ENCODE data around the gene CFAP251.
"Not testable (repeated sequence)": the region's sequence is repeated elsewhere in the genome, so short reads cannot be mapped to it uniquely, and the experiment has no call there.

CFAP251 gene

DNA sequence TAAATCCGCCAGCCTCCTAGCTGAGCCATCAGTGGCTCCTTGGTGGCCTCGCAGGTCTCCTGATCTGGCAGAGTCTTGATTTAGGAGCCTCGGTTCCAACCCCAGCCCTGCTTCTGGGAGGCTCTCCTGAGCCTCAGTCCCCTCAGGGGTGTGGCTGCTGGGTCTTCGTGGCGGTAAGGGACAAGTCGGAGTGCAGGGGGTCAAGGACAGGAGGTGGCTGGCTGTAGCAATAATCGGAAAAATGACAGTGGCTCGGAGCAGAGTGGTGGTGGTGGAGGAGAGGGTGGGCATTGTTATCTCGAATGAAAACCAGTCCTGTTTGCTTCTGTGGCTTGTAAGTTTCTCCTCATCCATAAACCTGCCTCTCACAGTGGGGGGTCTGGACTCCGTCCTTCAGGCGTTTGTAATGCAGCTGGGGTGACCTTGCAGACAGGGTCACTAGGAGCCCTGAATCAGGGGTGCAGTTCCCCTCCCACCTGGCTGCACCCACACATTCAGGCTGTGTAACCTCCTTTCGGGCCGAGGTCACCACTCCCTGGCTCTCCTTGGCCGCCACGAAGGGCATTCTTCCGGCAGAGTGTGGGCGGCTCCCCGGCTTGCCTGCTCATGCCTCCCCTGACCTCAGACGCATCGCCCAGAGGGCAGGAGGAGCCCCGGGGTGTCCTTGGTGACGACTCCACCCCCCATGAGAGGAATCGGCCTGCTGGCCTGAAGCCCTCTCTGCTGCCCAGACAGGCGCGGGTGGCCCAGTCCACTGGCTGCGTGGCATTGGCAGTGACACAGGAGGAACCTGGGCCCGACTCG, 111.4 kb downstream of the CFAP251 start:
- no peak for DNase-seq (ENCODE audit: low spot score)

DNA sequence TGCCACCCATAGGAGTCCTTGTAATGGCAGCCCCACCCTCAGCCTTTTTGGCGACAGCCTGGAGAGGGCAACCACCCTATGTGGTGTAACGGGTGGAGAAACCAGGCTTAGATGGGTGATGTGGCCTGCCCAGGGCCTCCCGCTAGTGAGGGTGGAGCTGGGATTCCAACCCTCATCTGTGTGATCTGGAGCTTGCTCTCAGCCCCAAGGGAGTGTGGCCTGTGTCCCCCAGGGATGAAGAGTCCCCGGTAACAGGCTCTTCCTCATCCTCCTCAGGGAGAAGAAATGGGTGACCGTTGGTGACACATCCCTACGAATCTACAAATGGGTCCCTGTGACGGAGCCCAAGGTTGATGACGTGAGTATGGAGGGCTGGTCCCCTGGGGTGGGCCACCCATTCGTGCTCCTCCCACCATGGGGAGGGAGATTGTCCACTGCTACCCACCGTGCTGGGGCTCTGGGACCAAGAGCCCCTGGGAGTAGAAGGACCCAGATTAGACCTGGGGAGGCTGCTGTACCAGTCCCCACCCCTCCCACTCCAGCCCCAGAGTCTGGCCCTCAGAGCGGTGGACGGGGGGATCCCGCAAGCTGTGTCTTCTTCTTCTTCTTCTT, 112.1 kb downstream of the CFAP251 start:
- no peak for DNase-seq (ENCODE audit: low spot score)

DNA sequence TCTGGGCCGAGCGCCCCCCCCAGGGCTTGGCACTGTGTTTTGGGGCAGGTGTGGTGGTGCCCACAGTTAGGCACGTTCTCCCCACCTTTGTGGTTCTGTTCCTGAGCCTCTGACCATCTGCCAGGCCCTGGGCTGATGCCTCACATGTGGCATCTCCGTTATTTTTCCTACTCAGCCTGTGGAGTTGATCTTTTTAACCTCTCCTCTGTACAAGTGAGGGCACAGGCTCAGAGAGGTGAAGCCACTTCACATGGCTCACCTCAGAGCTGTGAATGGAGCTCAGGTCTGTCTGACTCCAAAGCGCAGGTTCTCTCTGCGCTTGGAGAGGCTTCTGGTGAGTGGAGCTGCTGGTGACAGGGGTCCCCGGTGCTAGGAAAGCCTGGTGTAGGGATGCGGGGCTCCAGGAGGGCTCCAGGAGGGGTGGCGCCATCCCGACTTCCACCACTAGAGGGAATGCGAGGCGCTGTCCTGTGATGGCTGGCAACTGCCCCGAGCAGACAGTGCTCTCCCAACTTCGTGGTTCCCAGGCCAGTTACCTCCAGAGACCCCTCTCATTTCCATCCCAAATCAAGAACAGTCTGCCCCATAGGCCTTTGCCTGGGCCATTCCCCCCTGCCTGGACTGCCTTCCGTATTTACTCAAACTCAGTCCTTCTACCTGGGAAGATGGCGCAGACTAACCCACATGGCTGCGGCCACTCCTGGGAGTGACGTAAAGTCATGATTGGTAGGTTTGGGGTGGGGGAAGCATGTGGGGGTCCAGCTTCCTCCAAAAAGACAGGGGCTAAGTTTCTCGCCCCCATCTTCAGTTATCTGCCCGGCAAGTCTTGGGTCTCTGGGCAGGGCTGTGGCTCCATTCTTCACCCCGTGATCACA, 113.2 kb downstream of the CFAP251 start:
- DNase-seq (ENCODE audit: low spot score), result peak; percentile 43

DNA sequence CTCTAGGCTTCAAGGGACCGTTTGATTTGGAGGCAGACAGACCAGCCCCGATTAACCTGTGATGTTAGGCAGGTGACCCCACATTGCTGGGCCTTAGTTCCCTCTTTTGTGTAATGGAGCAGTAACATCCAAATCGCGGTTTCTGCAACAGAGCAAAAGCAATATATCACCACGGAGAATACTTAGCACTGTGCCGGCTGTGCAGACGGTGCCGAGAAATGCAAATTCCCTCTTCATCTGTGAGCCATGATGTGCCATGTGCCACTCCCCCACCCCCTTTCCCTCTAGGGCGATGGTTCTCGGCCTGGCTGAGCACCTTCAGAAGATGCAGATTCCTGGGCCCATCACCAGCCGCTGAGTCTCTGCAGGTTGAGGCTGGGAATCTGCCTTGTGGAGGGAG, 114.2 kb downstream of the CFAP251 start:
- no peak for DNase-seq (ENCODE audit: low spot score)

DNA sequence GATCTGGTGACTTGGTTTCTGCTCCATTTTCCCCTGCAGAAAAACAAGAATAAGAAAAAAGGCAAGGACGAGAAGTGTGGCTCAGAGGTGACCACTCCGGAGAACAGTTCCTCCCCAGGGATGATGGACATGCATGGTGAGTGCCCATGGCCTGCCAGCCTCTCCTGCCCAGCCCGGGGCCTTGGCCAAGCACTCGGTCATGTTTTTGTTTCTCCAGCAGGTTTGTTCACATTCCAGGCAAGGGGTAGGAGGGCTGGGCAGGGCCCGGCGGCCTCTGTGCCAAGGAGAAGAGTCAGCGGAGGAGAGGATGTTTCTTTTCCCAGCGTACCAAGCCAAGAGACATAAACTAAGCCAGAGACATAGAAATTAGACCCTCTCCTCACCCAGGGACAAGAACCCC, 116.9 kb downstream of the CFAP251 start:
- DNase-seq (ENCODE audit: low spot score), result no peak

DNA sequence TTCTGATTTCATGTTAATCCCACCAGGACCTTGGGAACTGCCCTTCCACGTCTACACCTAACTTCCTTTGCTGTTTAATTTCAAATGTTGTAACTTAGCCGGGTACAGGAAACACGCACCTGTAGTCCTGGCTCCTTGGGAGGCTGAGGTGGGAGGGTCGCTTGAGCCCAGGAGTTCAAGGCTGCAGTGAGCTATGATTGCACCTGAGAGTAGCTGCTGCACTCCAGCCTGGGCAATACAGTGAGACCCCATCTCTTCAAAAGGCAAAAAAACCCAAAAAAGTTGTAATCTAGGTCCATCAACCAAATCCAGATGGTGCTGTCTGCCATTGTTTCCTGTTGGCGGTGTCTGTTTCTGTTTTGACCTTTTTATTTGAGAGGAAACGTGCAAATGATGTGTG, 117.8 kb downstream of the CFAP251 start:
- DNase-seq (ENCODE audit: low spot score), result no peak

DNA sequence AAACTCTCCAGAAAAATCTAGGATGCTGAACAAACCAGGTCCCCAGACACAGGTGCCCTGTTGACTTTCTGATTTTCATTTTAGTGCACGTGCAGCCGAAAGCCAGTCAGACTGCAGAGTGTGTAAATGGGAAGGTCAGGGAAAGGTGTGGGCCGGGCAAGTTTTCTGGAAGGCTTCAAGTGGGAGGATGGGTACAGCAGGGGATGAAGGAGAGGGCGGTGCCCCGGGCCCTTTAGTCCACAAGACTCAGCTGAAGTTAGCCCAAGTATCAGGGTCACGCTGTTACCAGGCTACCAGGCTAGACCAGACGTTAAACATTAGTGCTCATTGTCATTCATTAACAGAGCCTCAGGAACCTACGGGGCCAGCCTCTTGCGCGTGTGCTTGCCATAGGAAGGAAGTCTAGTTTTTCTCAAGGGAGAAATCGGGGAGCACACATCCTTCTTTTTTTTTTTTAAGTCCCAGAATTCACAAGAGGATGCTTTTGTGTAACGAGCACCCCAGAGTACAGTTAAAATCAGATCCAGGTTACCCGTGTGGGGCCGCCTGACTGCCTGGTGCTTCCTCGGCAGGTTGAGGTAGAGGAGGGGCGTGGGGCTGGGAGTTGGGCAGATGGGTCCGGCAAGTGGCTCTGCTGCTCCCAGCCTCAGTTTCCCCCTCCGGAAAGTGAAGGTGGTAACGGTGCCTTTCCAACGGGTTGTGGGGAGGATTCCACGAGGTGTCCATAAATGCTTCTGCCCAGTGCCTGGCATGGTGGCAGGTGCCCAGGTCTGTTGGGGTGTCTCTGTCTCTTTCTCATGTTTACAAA, 122.4 kb downstream of the CFAP251 start:
- no peak for DNase-seq (ENCODE audit: low spot score)

DNA sequence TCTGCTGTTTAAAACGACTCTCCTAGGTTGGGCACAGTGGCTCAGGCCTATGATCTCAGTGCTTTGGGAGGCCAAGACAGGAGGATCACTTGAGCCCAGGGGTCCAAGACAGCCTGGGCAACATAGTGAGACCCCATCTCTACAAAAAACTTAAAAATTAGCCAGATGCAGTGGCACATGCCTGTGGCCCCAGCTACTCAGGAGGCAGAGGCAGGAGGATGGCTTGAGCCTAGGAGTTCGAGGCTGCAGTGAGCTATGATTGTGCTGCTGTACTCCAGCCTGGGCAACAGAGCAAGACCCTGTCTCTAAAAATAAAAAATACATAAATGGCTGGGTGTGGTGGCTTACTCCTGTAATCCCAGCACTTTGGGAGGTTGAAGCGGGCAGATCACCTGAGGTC, 123.1 kb downstream of the CFAP251 start:
- DNase-seq (ENCODE audit: low spot score), result not testable (repeated sequence)

DNA sequence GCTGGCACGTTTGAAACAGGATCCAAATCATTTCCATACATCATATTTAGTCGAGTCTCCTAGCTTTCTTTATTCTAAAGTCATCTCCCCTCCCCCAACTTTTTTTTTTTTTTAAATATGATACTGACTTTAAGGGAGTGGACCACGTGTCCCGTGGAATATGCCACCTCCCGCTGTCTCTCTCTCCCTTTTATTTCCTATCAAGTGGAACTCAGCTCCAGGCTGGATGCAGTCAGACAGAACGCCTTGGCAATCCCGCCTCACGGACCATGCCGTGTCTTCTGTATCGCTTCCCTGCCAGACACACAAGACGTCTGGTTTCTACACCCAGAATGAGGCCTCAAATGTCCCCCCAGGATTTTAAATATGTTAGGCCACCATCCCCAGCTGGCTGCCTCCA, 124.5 kb downstream of the CFAP251 start:
- DNase-seq (ENCODE audit: low spot score), result no peak

DNA sequence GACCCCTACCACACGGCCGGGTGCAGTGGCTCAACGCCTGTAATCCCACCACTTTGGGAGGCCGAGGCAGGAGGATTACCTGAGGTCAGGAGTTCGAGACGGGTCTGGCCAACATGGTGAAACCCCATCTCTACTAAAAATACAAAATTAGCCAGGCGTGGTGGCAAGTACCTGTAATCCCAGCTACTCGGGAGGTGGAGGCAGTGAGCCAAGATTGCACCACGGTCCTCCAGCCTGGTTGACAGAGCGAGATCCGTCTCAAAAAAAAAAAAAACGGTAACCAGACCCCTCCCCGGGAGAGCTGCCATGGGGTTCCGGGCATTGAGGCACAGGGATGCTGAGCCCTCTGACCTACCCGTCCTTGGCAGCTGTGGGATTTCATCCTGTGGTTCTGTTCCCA, 125.1 kb downstream of the CFAP251 start:
- DNase-seq (ENCODE audit: low spot score), result no peak

DNA sequence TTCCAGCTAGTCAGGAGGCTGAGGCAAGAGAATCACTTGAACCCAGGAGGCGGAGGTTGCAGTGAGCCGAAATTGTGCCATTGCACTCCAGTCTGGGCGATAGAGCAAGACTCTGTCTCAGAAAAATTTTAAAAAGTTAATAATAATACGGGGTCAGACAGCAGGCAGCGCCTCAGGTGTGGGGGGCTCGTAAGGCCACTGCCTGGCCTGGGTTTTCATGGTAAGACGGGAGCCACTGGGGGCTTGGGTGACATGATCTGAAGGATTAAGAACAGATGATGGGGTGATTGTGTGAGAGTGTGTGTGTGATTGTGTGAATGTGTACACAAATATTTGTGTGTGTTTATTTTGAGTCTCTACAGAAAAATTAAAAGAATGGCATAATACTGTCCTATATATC, 126.9 kb downstream of the CFAP251 start:
- no peak for DNase-seq (ENCODE audit: low spot score)

DNA sequence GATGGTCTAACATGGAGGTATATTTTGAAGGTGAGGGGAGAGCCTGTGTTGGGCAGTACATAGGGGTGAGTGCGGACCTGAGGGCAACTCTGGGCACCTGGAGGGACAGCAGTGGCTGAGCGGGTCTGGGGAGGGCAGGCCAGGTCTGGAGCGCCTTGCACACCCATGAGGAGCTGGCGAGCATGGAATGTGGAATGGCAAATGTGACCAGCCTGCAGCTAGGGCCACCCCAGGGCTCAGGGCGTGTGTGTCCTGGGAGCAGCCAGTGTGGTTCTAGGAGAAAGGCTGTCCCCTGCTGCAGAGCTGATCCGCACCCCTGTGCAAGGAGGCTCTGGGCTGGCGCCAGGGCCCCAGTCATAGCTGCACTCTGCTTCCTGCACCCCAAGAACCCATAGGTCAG, 127.8 kb downstream of the CFAP251 start:
- DNase-seq (ENCODE audit: low spot score), result no peak

DNA sequence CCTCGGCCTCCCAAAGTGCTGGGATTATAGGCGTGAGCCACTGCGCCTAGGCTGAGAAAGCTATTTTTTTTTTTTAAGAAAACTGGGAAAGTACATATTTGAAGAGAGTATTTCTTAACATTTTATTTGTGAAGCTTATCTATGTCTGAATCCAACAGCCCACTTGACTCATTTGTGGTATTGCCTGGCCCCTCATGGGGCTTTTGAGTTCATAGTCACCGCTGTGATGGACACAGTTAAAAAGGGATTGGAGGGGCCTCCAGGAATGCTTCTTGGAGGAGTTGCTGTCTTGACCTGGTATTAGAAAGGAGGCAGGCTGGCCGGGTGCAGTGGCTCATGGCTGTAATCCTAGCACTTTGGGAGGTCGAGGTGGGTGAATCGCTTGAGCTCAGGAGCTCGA, 129.8 kb downstream of the CFAP251 start:
- no peak for DNase-seq (ENCODE audit: low spot score)

DNA sequence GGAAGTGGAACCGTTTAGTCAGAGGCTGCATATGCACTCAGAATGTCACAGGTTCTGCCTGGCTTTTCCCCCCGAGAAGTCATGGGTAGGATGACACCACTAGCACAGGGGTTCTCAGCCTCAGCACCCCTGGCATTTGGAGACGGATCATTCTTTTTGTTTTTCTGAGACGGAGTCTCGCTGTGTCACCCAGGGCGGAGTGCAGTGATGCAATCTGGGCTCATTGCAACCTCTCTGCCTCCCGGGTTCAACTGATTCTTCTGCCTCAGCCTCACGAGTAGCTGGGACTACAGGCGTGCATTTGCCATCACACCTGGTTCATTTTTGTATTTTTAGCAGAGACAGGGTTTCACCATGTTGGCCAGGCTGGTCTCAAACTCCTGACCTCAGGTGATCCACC, 131.4 kb downstream of the CFAP251 start:
- no peak for DNase-seq (ENCODE audit: low spot score)

DNA sequence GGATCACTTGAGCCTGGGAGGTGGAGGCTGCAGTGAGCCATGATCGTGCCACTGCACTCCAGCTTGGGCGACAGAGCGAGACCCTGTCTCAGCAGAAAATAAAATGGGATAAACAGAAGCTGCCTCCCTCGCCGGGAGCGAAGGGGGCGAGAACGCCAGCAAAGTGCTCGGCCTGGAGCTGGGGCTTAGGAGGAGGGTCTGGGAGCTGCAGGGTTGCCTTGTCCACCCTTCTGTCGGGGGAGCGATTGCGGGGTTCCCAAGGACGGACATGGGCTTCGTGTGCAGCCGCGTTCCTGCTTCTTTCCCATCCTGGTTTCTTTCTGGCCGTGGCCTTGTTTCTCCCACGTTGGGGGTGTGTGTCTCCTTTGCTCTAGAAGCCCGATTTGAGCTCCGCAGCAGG, 132.3 kb downstream of the CFAP251 start:
- no peak for DNase-seq (ENCODE audit: low spot score)

DNA sequence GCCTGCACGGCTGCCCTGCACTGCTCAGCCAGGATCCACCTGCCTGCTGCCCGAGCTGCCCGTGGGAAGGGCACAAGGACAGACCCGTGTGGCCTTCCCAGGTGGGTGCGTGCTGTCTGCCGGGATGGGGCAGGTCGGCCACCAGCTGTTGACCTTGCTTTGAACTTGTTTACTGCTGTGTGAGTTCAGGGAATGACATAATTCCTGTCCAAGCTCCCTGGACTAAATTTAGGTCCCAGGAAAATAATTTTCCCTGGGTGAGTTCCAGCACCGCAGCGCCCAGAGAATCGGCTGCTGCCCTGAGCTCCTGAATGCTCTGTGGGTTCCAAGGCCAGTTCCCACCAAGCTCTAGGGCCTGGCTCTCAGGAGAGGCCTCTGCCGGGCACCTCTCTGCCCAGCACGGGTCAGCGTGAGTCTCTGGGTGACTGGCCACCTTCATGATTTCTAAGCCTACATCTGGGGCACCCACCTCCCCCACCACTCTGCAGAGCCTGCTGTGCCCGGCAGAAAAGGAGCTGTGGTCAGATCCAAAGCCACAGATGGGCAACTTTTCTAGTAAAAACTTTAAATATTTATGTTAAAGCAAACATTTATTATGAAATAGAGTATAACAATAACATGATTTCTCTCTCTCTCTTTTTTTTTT, 133.0 kb downstream of the CFAP251 start:
- DNase-seq (ENCODE audit: low spot score), result no peak

DNA sequence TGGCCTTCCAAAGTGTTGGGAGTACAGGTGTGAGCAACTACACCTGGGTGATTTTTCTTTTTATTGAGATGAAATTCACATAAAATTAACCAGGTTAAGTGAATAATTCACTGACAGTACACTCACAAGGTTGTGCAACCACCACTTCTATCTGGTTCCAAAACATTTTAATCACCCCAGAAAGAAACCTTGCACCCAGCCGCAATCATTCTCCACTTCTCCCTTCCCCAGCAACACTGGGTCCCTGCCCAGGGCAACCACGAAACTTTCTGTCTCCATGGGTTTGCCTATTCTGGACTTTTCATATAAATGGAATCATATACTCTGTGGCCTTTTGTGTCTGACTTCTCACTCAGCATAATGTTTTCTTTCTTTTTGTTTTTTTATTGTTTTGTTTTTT, 133.9 kb downstream of the CFAP251 start:
- DNase-seq (ENCODE audit: low spot score), result no peak

Data from hematopoietic multipotent progenitor cell treated with erythropoietin and hydrocortisone succinate and interleukin-3 and kit ligand, for 17 days (in vitro differentiated cells).